ENCODE measurements around the gene DCT. TPM values are rescaled to one million over a fixed set of nuclear protein-coding genes. Genes with fewer than 3 reads are reported as not detected.

Gene DCT
- total RNA-seq, 4 donors from 2014 or later = under 0.01 to 1.5 (median 0.47) TPM

DNA sequence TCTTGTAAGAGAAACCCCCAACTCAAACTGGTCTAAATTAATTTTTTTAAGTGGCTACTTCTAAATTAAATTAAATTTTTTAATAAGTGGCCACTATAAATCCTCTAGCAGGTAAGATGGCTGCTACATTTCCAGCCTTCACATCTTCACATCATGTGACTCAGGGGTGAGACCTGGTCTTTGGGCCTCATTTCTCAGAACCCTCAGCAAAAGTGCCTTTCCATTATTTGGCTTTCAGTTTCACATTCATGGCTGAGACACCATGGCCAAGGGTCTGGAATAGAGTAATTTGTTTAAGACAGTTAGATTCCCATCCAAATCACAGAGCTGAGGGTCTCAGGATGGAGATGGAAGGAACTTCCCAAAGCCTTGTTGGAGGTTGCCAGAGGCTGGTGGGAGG lies 47.5 kb downstream of the DCT start:
- H3K4me3 ChIP-seq = no peak overlapping the region
- TF ChIP-seq POLR2AphosphoS5 (IDR thresholded peaks at IDR 0.05) (no peak), EP300 (IDR thresholded peaks at IDR 0.05) (no peak), POLR2A (IDR thresholded peaks at IDR 0.05; ENCODE audit: low read depth) (no peak)
- TF ChIP-seq, protein P1, sequence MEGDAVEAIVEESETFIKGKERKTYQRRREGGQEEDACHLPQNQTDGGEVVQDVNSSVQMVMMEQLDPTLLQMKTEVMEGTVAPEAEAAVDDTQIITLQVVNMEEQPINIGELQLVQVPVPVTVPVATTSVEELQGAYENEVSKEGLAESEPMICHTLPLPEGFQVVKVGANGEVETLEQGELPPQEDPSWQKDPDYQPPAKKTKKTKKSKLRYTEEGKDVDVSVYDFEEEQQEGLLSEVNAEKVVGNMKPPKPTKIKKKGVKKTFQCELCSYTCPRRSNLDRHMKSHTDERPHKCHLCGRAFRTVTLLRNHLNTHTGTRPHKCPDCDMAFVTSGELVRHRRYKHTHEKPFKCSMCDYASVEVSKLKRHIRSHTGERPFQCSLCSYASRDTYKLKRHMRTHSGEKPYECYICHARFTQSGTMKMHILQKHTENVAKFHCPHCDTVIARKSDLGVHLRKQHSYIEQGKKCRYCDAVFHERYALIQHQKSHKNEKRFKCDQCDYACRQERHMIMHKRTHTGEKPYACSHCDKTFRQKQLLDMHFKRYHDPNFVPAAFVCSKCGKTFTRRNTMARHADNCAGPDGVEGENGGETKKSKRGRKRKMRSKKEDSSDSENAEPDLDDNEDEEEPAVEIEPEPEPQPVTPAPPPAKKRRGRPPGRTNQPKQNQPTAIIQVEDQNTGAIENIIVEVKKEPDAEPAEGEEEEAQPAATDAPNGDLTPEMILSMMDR (IDR thresholded peaks at IDR 0.05) = no peak
- H3K9me3 ChIP-seq = no peaks in the 10 kb centered on the region
- H3K27me3 ChIP-seq = no peaks in the 10 kb centered on the region
- no peak overlapping the region for H3K27ac ChIP-seq (replicated peaks in 1 of 4)
- no peaks in the 10 kb centered on the region for H3K4me1 ChIP-seq
- intact Hi-C loops (cut with DNase I) = no loop called here
- H3K36me3 ChIP-seq = no peaks in the 10 kb centered on the region
- peak; percentile 70 for DNase-seq (ENCODE audit: extremely low spot score)

DNA sequence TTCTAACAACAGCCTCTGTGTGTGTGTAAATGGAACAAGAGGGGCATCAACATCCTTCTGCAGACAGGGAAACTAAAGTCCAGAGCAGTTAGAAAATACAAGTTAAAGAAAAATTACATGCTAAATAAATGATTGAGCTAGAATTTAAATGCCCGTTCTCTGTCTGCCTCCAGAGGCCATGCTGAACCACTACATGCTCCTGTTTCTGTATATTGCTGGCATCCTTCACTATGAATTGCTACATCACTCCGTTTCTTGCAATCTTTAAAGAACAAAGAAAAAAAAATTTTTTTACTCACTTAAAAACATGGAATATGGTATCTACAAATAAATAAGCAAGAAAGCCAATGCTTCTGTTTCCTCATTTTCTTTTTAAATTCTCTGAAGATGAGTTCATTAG lies 47.9 kb downstream of the DCT start:
- no peaks in the 10 kb centered on the region for H3K36me3 ChIP-seq
- intact Hi-C loops (cut with DNase I) = no loop called here
- no peaks in the 10 kb centered on the region for H3K27me3 ChIP-seq
- H3K27ac ChIP-seq (replicated peaks in 1 of 4) = no peak overlapping the region
- no peak overlapping the region for H3K4me3 ChIP-seq
- 84% methylated on average over 2 of the region's 2 CpGs for WGBS
- TF ChIP-seq EP300 (IDR thresholded peaks at IDR 0.05) (no peak), POLR2A (IDR thresholded peaks at IDR 0.05; ENCODE audit: low read depth) (no peak), POLR2AphosphoS5 (IDR thresholded peaks at IDR 0.05) (no peak)
- TF ChIP-seq, protein P1 (IDR thresholded peaks at IDR 0.05) = no peak
- no peaks in the 10 kb centered on the region for H3K9me3 ChIP-seq
- peak; percentile 34 for DNase-seq (ENCODE audit: extremely low spot score)
- no peaks in the 10 kb centered on the region for H3K4me1 ChIP-seq

DNA sequence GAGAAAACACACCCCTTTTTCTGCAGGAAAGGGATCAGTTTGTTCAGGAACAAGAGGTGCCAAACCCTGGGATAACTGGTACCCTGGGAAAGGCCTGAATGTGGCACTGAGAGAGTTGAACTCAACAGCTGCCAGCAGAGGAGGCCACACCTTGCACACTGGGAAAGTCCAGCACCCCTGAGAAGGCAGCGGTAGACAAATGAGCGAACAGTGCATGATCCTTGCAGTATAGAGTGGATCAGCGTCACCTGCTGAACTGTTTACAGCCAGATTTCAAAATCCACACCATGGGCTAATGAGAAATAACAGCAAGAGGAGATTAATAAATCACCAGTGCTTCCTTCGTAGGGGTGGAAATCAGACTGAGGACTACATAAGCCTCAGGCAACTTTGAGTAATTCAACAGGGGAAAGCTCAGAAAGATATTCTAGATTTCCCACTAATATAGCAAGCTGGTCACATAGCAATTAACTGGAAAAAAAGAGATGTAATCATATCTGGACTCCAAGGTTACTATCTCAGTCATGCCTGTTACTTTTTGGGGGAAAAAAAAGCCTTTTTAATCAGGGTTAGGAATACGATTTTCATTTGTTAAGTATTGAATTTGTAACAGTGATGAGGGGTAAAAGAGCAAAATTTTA lies 52.0 kb downstream of the DCT start:
- H3K4me3 ChIP-seq = no peak overlapping the region
- no peaks in the 10 kb centered on the region for H3K9me3 ChIP-seq
- no peak overlapping the region for H3K27ac ChIP-seq (replicated peaks in 1 of 4)
- no peak for TF ChIP-seq EP300 (IDR thresholded peaks at IDR 0.05)
- no peak for TF ChIP-seq POLR2AphosphoS5 (IDR thresholded peaks at IDR 0.05)
- no peak for TF ChIP-seq POLR2A (IDR thresholded peaks at IDR 0.05; ENCODE audit: low read depth)
- TF ChIP-seq, protein P1 (IDR thresholded peaks at IDR 0.05) = no peak
- no peaks in the 10 kb centered on the region for H3K4me1 ChIP-seq
- no peaks in the 10 kb centered on the region for H3K36me3 ChIP-seq
- DNase-seq (ENCODE audit: extremely low spot score) = no peak
- no peaks in the 10 kb centered on the region for H3K27me3 ChIP-seq
- intact Hi-C loops (cut with DNase I) = no loop called here
- WGBS = 82% methylated on average over 5 of the region's 5 CpGs

DNA sequence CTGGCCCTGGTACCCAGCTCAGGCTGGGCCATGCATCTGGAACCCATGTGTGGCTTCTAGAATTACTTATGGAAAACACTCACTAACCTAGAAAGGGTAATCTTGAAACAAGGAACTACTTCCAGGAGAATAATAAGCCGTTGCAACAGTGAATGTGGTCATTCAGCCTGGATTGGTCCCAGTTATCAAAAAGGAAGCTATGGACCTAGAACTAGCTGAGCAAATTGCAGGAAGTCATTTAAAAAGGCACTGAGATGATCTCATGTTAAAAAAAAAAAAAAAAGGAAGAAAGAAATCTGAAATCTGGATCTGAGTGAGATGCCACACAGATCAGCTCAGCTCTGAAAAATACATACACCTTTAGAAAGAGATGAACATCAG lies 59.6 kb downstream of the DCT start:
- H3K9me3 ChIP-seq = peaks cover 0 to 6% (median 5%) of the 10 kb centered on the region in 4 donors
- intact Hi-C loops (cut with DNase I) = no loop called here

More for the DNA sequence above, 59.6 kb downstream of the DCT start:
- TF ChIP-seq EP300 (IDR thresholded peaks at IDR 0.05) (no peak), POLR2AphosphoS5 (IDR thresholded peaks at IDR 0.05) (no peak), POLR2A (IDR thresholded peaks at IDR 0.05; ENCODE audit: low read depth) (no peak)
- TF ChIP-seq, protein P1 (IDR thresholded peaks at IDR 0.05) = no peak
- Histone ChIP-seq H3K27me3 (peaks cover 0 to 9% (median 0%) of the 10 kb centered on the region in 4 donors), H3K4me3 (no peak overlapping the region), H3K27ac (replicated peaks in 1 of 4) (no peak overlapping the region), H3K4me1 (peaks cover 0 to 2% (median 0%) of the 10 kb centered on the region in 4 donors), H3K36me3 (no peaks in the 10 kb centered on the region)
- DNase-seq (ENCODE audit: extremely low spot score) = no peak
- WGBS = 42% methylated on average over 1 of the region's 1 CpG

All from esophagus muscularis mucosa (tissue), 4 donors.